HUDEP-2 (cell line): ENCODE results near the gene MCM6.
"Not testable (repeated sequence)": the region's sequence is repeated elsewhere in the genome, so short reads cannot be mapped to it uniquely, and the experiment has no call there.

Source experiments
- DNase-seq, 76 experiments: peaks; one replicate each; lab custom pipeline; 2025; ENCODE audit not compliant: unreplicated experiment in 76 of 76; lab: John Stamatoyannopoulos, UW

MCM6 gene

GRCh38 chr2:135876066-135876711 lies at the start of gene MCM6:
TSS of gene MCM6 (minus strand) at chr2:135876443. CDS start at chr2:135876365, 78 bp downstream.
- DNase-seq, result peak in 75 of 76 experiments; percentile 58 to 99 (median 97)

GRCh38 chr2:135925571-135925970 lies 49.3 kb upstream of the MCM6 start:
- no peak for DNase-seq

- peak in 7 of 76 experiments; percentile 1 to 17 (median 5) for DNase-seq
Measured at GRCh38 chr2:135916207-135916606, 40.0 kb upstream of the MCM6 start.

- no peak for DNase-seq
Measured at GRCh38 chr2:135914485-135914884, 38.2 kb upstream of the MCM6 start.

- peak in 21 of 76 experiments; percentile 1 to 42 (median 21) for DNase-seq
Measured at GRCh38 chr2:135913727-135914365, 37.6 kb upstream of the MCM6 start.

- no peak for DNase-seq
Measured at GRCh38 chr2:135909976-135910375, 33.7 kb upstream of the MCM6 start.

GRCh38 chr2:135905679-135906078 lies 29.4 kb upstream of the MCM6 start:
- DNase-seq, result no peak

- DNase-seq, result peak in 20 of 76 experiments; percentile 2 to 46 (median 16)
Measured at GRCh38 chr2:135904341-135904989, 28.2 kb upstream of the MCM6 start.

- no peak for DNase-seq
Measured at GRCh38 chr2:135903650-135904049, 27.4 kb upstream of the MCM6 start.

- DNase-seq, result no peak
Measured at GRCh38 chr2:135899567-135899966, 23.3 kb upstream of the MCM6 start.

- no peak for DNase-seq
Measured at GRCh38 chr2:135898234-135898786, 22.1 kb upstream of the MCM6 start.

GRCh38 chr2:135894930-135895329 lies 18.7 kb upstream of the MCM6 start:
- DNase-seq, result no peak

- no peak for DNase-seq
Measured at GRCh38 chr2:135893374-135893794, 17.1 kb upstream of the MCM6 start.

GRCh38 chr2:135890835-135891234 lies 14.6 kb upstream of the MCM6 start:
- no peak for DNase-seq

GRCh38 chr2:135890149-135890548 lies 13.9 kb upstream of the MCM6 start:
- no peak for DNase-seq

- not testable (repeated sequence) for DNase-seq
Measured at GRCh38 chr2:135888587-135888986, 12.3 kb upstream of the MCM6 start.

- DNase-seq, result no peak
Measured at GRCh38 chr2:135885709-135886108, 9.5 kb upstream of the MCM6 start.

- no peak for DNase-seq
Measured at GRCh38 chr2:135882415-135882814, 6.2 kb upstream of the MCM6 start.

GRCh38 chr2:135876770-135877169 lies 527 bp upstream of the MCM6 start:
- DNase-seq, result not testable (repeated sequence)

GRCh38 chr2:135875491-135876065 lies 665 bp downstream of the MCM6 start:
- DNase-seq, result peak in 57 of 76 experiments; percentile 5 to 61 (median 33)

- DNase-seq, result no peak
Measured at GRCh38 chr2:135874777-135875365, 1.4 kb downstream of the MCM6 start.
